ENCODE results near the gene LDLRAD2.
A peak's percentile ranks its signal among the peaks of the same experiment; 100 is the strongest.
"Not testable (repeated sequence)": the region's sequence is repeated elsewhere in the genome, so short reads cannot be mapped to it uniquely, and the experiment has no call there.

The LDLRAD2 gene

GRCh38 chr1:21782868-21783678 lies 29.0 kb upstream of the LDLRAD2 start, which contains the start of gene USP48:
TSS of gene USP48 (minus strand) at chr1:21783149. CDS start at chr1:21782957, 192 bp downstream.
- H3K4me3 ChIP-seq (ENCODE audit: low read depth, low read length): peak within 1 kb of the TSS; percentile 72
- peak; percentile 88 for DNase-seq (ENCODE audit: low read depth)

GRCh38 chr1:21783679-21784603 lies 28.1 kb upstream of the LDLRAD2 start:
- peak overlapping the region; percentile 72 for H3K4me3 ChIP-seq (ENCODE audit: low read depth, low read length)
- DNase-seq (ENCODE audit: low read depth): no peak

GRCh38 chr1:21785764-21786163 lies 26.3 kb upstream of the LDLRAD2 start:
- not testable (repeated sequence) for H3K4me3 ChIP-seq (ENCODE audit: low read depth, low read length); DNase-seq (ENCODE audit: low read depth)

- no peak for DNase-seq (ENCODE audit: low read depth)
- no peak overlapping the region for H3K4me3 ChIP-seq (ENCODE audit: low read depth, low read length)
Measured at GRCh38 chr1:21786640-21787039, 25.4 kb upstream of the LDLRAD2 start.

GRCh38 chr1:21793104-21793503 lies 19.0 kb upstream of the LDLRAD2 start:
- no peak for DNase-seq (ENCODE audit: low read depth)
- H3K4me3 ChIP-seq (ENCODE audit: low read depth, low read length): no peak overlapping the region

- DNase-seq (ENCODE audit: low read depth): no peak
- no peak overlapping the region for H3K4me3 ChIP-seq (ENCODE audit: low read depth, low read length)
Measured at GRCh38 chr1:21794656-21795055, 17.4 kb upstream of the LDLRAD2 start.

- DNase-seq (ENCODE audit: low read depth): no peak
Measured at GRCh38 chr1:21795075-21795474, 17.0 kb upstream of the LDLRAD2 start.

GRCh38 chr1:21799730-21800129 lies 12.3 kb upstream of the LDLRAD2 start:
- H3K4me3 ChIP-seq (ENCODE audit: low read depth, low read length): no peak overlapping the region
- no peak for DNase-seq (ENCODE audit: low read depth)

More at GRCh38 chr1:21795075-21795474, 17.0 kb upstream of the LDLRAD2 start:
- no peak overlapping the region for H3K4me3 ChIP-seq (ENCODE audit: low read depth, low read length)

- H3K4me3 ChIP-seq (ENCODE audit: low read depth, low read length): no peak overlapping the region
- no peak for DNase-seq (ENCODE audit: low read depth)
Measured at GRCh38 chr1:21801100-21801499, 11.0 kb upstream of the LDLRAD2 start.

GRCh38 chr1:21804536-21804935 lies 7.5 kb upstream of the LDLRAD2 start:
- DNase-seq (ENCODE audit: low read depth): no peak
- H3K4me3 ChIP-seq (ENCODE audit: low read depth, low read length): no peak overlapping the region

- DNase-seq (ENCODE audit: low read depth): no peak
- H3K4me3 ChIP-seq (ENCODE audit: low read depth, low read length): no peak overlapping the region
Measured at GRCh38 chr1:21813542-21813941, 1.5 kb downstream of the LDLRAD2 start.

- no peak for DNase-seq (ENCODE audit: low read depth)
- peak overlapping the region; percentile 42 for H3K4me3 ChIP-seq (ENCODE audit: low read depth, low read length)
Measured at GRCh38 chr1:21814241-21814918, 2.3 kb downstream of the LDLRAD2 start.

- no peak overlapping the region for H3K4me3 ChIP-seq (ENCODE audit: low read depth, low read length)
- no peak for DNase-seq (ENCODE audit: low read depth)
Measured at GRCh38 chr1:21814981-21815582, 3.0 kb downstream of the LDLRAD2 start.

- no peak for DNase-seq (ENCODE audit: low read depth)
- H3K4me3 ChIP-seq (ENCODE audit: low read depth, low read length): no peak overlapping the region
Measured at GRCh38 chr1:21815724-21816321, 3.8 kb downstream of the LDLRAD2 start.

GRCh38 chr1:21816602-21817302 lies 4.7 kb downstream of the LDLRAD2 start:
- DNase-seq (ENCODE audit: low read depth): peak; percentile 23
- H3K4me3 ChIP-seq (ENCODE audit: low read depth, low read length): no peak overlapping the region

GRCh38 chr1:21818656-21819055 lies 6.6 kb downstream of the LDLRAD2 start:
- H3K4me3 ChIP-seq (ENCODE audit: low read depth, low read length): no peak overlapping the region
- DNase-seq (ENCODE audit: low read depth): no peak

- DNase-seq (ENCODE audit: low read depth): no peak
- no peak overlapping the region for H3K4me3 ChIP-seq (ENCODE audit: low read depth, low read length)
Measured at GRCh38 chr1:21820597-21821232, 8.7 kb downstream of the LDLRAD2 start.
